Measurements from ENCODE around the gene TMEM185B. TPM values are rescaled to one million over a fixed set of nuclear protein-coding genes. Genes with fewer than 3 reads are reported as not detected.

Gene TMEM185B
- total RNA-seq, 1 donor from 2014 or later, result 26.6 TPM

DNA sequence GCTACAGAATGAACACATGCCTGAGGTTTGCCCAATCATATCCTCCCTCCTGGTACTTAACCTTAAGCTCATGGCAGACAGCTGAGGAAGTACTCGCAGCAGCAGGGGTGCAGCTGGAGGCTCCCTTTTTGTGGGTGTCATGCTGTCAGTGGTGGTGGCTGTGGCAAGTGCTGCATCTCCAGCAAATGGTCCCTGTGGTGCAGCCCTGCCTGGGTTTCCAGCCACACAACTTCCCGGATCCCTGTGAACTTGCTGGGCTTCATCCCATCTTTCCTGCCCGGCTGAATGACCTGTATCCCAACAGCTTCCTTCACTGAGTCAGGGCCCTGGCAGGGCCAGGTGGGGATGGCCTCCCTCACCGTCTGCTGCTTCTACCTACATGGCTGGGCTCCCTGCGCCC, 5.0 kb downstream of the TMEM185B start:
- Histone ChIP-seq H3K9me3 (no peaks in the 10 kb centered on the region), H3K27me3 (no peaks in the 10 kb centered on the region), H3K27ac (no peak overlapping the region), H3K36me3 (no peaks in the 10 kb centered on the region), H3K4me1 (peaks cover 23% of the 10 kb centered on the region), H3K4me3 (no peak overlapping the region)
- TF ChIP-seq, protein P1, sequence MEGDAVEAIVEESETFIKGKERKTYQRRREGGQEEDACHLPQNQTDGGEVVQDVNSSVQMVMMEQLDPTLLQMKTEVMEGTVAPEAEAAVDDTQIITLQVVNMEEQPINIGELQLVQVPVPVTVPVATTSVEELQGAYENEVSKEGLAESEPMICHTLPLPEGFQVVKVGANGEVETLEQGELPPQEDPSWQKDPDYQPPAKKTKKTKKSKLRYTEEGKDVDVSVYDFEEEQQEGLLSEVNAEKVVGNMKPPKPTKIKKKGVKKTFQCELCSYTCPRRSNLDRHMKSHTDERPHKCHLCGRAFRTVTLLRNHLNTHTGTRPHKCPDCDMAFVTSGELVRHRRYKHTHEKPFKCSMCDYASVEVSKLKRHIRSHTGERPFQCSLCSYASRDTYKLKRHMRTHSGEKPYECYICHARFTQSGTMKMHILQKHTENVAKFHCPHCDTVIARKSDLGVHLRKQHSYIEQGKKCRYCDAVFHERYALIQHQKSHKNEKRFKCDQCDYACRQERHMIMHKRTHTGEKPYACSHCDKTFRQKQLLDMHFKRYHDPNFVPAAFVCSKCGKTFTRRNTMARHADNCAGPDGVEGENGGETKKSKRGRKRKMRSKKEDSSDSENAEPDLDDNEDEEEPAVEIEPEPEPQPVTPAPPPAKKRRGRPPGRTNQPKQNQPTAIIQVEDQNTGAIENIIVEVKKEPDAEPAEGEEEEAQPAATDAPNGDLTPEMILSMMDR (IDR thresholded peaks at IDR 0.05), result no peak
- no peak for DNase-seq
- ATAC-seq, result no peak
- intact Hi-C loops (cut with DNase I), result no loop called here

DNA sequence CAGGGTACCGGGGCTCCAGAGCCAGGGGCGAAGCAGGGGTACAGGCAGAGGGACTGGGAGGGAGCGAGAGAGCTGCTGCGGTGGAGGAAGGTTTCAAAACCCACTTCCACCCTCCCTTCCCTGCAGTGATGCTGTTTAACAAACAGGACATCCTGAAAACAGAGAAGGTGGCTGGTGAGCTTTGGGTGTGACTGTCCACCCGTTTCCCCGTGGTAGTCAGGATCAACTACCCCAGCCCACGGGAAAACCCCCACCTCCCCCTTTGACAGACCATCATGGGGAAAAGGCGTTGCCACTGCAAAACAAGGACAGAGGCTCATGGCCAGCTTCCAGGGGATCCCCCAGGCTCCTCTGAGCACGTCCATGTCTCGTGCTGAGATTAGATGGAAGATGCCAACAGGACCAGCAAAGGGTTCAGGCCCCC, 12.9 kb downstream of the TMEM185B start:
- Histone ChIP-seq H3K9me3 (no peaks in the 10 kb centered on the region), H3K4me3 (no peak overlapping the region), H3K27me3 (no peaks in the 10 kb centered on the region), H3K36me3 (no peaks in the 10 kb centered on the region), H3K27ac (no peak overlapping the region), H3K4me1 (peaks cover 8% of the 10 kb centered on the region)
- no peak for DNase-seq
- peak; percentile 24 for ATAC-seq
- intact Hi-C loops (cut with DNase I), result no loop called here
- TF ChIP-seq, protein P1 (IDR thresholded peaks at IDR 0.05), result no peak

GRCh38 chr2:120209427-120210269, 13.6 kb downstream of the TMEM185B start:
- peak; percentile 10 for ATAC-seq
- Histone ChIP-seq H3K27me3 (no peaks in the 10 kb centered on the region), H3K36me3 (no peaks in the 10 kb centered on the region), H3K9me3 (no peaks in the 10 kb centered on the region), H3K4me3 (no peak overlapping the region), H3K27ac (no peak overlapping the region), H3K4me1 (peaks cover 8% of the 10 kb centered on the region)
- intact Hi-C loops (cut with DNase I), result no loop called here
- TF ChIP-seq, protein P1 (IDR thresholded peaks at IDR 0.05), result no peak
- DNase-seq, result no peak

- Histone ChIP-seq H3K4me3 (no peak overlapping the region), H3K27me3 (no peaks in the 10 kb centered on the region), H3K27ac (no peak overlapping the region), H3K36me3 (no peaks in the 10 kb centered on the region), H3K4me1 (peaks cover 8% of the 10 kb centered on the region), H3K9me3 (no peaks in the 10 kb centered on the region)
- TF ChIP-seq, protein P1 (IDR thresholded peaks at IDR 0.05), result no peak
- DNase-seq (no peak), ATAC-seq (no peak)
- intact Hi-C loops (cut with DNase I), result no loop called here
Observed at GRCh38 chr2:120208381-120209353, 14.5 kb downstream of the TMEM185B start.

DNA sequence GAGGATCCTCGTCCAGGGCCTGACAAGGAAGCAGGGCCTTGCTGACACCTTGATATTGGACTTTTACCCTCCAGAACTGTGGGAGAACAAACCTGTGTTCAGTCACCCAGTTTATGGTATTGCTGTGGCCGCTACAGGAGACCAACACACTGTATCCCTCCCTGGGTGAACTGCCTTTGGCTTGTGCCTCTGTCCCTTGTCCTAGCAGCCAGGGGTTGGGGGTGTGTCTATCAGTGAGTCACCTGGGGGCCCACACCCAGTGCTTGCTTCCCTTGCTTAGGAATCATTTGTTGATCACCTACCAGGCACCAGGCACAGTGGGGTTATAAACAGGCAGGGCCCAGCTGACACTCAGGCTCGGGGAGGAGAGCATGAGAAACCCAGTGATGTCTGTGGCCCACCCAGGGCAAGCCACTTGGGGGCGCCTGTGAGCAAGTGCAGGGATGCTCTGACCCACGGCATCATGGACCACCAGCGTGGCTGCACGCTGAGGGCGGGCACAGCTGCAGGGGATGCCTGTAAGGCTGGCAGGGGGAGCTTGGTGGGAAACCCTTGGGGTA, 17.1 kb downstream of the TMEM185B start:
- ATAC-seq, result peak; percentile 52
- intact Hi-C loops (cut with DNase I), result no loop called here
- H3K27ac ChIP-seq, result no peak overlapping the region
- no peaks in the 10 kb centered on the region for H3K27me3 ChIP-seq
- DNase-seq, result no peak
- no peaks in the 10 kb centered on the region for H3K36me3 ChIP-seq
- H3K9me3 ChIP-seq, result no peaks in the 10 kb centered on the region
- H3K4me1 ChIP-seq, result peaks cover 8% of the 10 kb centered on the region
- no peak overlapping the region for H3K4me3 ChIP-seq
- TF ChIP-seq, protein P1 (IDR thresholded peaks at IDR 0.05), result peak; percentile 41
